HK-2 (cell line): Measurements from ENCODE around the gene ICAM1.
A peak's percentile ranks its signal among the peaks of the same experiment; 100 is the strongest.
"Not testable (repeated sequence)": the region's sequence is repeated elsewhere in the genome, so short reads cannot be mapped to it uniquely, and the experiment has no call there.

Experiments
- DNase-seq: peaks from one replicate; pipeline ENCODE4 v3.0.0-alpha.2; 2018; ENCODE audit not compliant: unreplicated experiment

Gene ICAM1

GRCh38 chr19:10277795-10278589, 7.1 kb downstream of the ICAM1 start:
- DNase-seq = no peak

GRCh38 chr19:10278935-10279334, 8.0 kb downstream of the ICAM1 start:
- DNase-seq = no peak

GRCh38 chr19:10279737-10280442, 9.0 kb downstream of the ICAM1 start:
- no peak for DNase-seq

GRCh38 chr19:10282043-10282442, 11.1 kb downstream of the ICAM1 start:
- not testable (repeated sequence) for DNase-seq

GRCh38 chr19:10283301-10284064, 12.6 kb downstream of the ICAM1 start:
- DNase-seq = no peak

- DNase-seq = no peak
Measured at GRCh38 chr19:10284065-10284959, 13.4 kb downstream of the ICAM1 start.

GRCh38 chr19:10284960-10285278, 14.0 kb downstream of the ICAM1 start:
- DNase-seq = no peak

- DNase-seq = no peak
Measured at GRCh38 chr19:10285393-10285792, 14.5 kb downstream of the ICAM1 start.

GRCh38 chr19:10286803-10287737, 16.1 kb downstream of the ICAM1 start, which contains the start of gene ICAM4:
Gene ICAM4, plus strand, starts transcription at chr19:10286955. Its CDS starts 58 bp downstream, at chr19:10287013.
- peak; percentile 34 for DNase-seq

GRCh38 chr19:10288662-10289166, 17.8 kb downstream of the ICAM1 start:
- DNase-seq = peak; percentile 82

GRCh38 chr19:10289167-10289835, 18.4 kb downstream of the ICAM1 start:
- DNase-seq = peak; percentile 74

- DNase-seq = peak; percentile 69
Measured at GRCh38 chr19:10289836-10290356, 19.0 kb downstream of the ICAM1 start, which contains the start of gene ICAM5. Gene ICAM5, plus strand, starts transcription at chr19:10289952. Its CDS starts 92 bp downstream, at chr19:10290044.

GRCh38 chr19:10290357-10290875, 19.5 kb downstream of the ICAM1 start:
- no peak for DNase-seq

- peak; percentile 34 for DNase-seq
Measured at GRCh38 chr19:10290876-10291553, 20.1 kb downstream of the ICAM1 start.

- DNase-seq = no peak
Measured at GRCh38 chr19:10291554-10292205, 20.8 kb downstream of the ICAM1 start.

- DNase-seq = no peak
Measured at GRCh38 chr19:10292206-10292788, 21.4 kb downstream of the ICAM1 start.
